Neuron (in vitro differentiated cells): ENCODE data around the gene CNPY3.

Source experiments
- H2AFZ ChIP-seq: one replicate; pipeline ENCODE4 v1.6.1; 2013; ENCODE audit warnings: low read depth, mild to moderate bottlenecking, inconsistent platforms, low read length, moderate library complexity
- H3K27me3 ChIP-seq: one replicate; pipeline ENCODE4 v1.6.1; 2013; ENCODE audit warnings: low read length; ENCODE audit not compliant: insufficient read depth
- H3K36me3 ChIP-seq: one replicate; pipeline ENCODE4 v1.6.1; 2013; ENCODE audit warnings: low read length; ENCODE audit not compliant: insufficient read depth
- H3K4me1 ChIP-seq: one replicate; pipeline ENCODE4 v1.6.1; 2013; ENCODE audit warnings: low read length; ENCODE audit not compliant: insufficient read depth
- H3K4me3 ChIP-seq: 2 replicates; pipeline ENCODE4 v1.5.1; 2013; ENCODE audit warnings: mild to moderate bottlenecking, low read length, moderate library complexity
- H3K9me3 ChIP-seq: one replicate; pipeline ENCODE4 v1.6.1; 2013; ENCODE audit warnings: low read length

CNPY3 gene

GRCh38 chr6:42984924-42985475 lies 55.7 kb downstream of the CNPY3 start:
- H2AFZ ChIP-seq = no peak overlapping the region
- H3K4me3 ChIP-seq = peak overlapping the region; percentile 67
- peaks cover 23% of the 10 kb centered on the region for H3K36me3 ChIP-seq
- no peaks in the 10 kb centered on the region for H3K27me3 ChIP-seq
- H3K4me1 ChIP-seq = peaks cover 7% of the 10 kb centered on the region
- no peaks in the 10 kb centered on the region for H3K9me3 ChIP-seq

DNA sequence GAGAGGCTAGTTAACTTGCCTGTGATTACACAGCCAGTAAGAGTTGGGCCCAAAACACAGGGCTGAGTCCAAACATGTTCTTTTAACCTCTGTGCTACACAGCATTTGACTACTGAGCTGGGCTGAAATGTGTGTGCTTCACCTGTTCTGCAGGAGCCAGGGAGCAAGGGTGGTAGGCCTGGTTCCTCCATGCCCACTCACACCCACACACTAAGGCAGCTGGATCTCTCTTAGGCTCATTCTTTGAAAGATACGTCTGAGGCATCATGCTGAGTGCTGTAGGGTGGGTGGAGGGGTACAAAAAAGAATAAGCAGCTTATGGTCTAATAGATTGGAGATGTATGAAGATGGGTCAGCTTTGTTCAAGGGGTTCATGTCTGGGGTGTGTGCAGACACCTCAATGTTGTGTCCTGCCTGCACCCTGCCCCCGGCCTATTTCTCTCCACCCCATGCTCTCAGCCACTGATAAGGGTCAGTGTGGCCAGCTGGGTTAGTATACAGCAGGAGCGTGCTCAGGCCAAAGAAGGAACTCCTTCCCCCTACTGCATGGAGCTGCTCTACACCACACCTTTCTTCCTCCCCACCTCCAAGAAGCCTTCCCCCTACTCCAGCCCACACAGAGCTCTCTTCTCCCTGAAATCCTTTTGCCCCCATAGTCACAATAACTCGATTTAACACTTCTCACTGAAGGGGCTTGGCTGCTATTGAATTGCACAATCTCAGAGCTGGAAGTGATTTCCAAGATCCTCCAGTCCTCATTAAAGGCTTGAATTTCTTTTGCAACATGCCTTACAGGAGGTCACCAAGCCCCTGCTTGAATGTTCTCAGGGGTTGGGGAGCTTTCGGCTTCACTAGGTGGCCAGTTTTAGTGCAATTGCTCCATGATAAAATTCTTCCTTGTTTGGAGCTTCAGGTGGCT lies 58.5 kb downstream of the CNPY3 start:
- peaks cover 7% of the 10 kb centered on the region for H3K4me1 ChIP-seq
- H2AFZ ChIP-seq = no peak overlapping the region
- no peaks in the 10 kb centered on the region for H3K27me3 ChIP-seq
- no peaks in the 10 kb centered on the region for H3K9me3 ChIP-seq
- no peak overlapping the region for H3K4me3 ChIP-seq
- H3K36me3 ChIP-seq = peaks cover 38% of the 10 kb centered on the region

DNA sequence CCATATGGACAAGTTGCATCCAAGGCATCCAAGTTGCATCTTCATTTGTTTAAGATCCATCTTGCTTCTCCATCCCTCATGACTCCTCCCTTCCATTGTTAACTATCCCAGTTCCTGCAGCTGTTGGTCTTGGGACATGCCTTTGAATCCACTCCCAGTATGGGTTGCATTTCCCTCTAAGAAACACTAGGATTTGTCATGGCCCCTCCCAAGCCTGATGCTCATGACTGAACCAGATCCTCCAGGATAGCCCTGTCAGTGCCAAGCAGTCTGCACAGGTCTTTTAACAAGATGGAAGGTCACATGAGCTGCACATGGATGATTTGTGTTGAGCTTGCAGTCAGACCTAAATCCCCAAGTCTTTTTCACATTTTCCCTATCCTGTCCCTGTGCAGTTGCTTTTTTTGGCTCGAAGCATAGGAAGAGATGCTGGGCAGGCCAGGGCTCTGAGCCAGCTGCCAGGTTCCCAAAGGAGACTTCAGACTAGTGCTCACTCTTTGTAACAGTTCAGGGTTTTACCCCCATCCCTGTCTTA lies 59.3 kb downstream of the CNPY3 start:
- H3K36me3 ChIP-seq = peaks cover 41% of the 10 kb centered on the region
- no peaks in the 10 kb centered on the region for H3K27me3 ChIP-seq
- H3K4me3 ChIP-seq = no peak overlapping the region
- H2AFZ ChIP-seq = no peak overlapping the region
- H3K4me1 ChIP-seq = peaks cover 7% of the 10 kb centered on the region
- no peaks in the 10 kb centered on the region for H3K9me3 ChIP-seq
